Measurements from ENCODE around the gene INPP5F. TPM values are rescaled to one million over a fixed set of nuclear protein-coding genes. Genes with fewer than 3 reads are reported as not detected.
"Not testable (repeated sequence)": the region's sequence is repeated elsewhere in the genome, so short reads cannot be mapped to it uniquely, and the experiment has no call there.

INPP5F gene
- total and polyA plus RNA-seq, 12 donors = 4.0 to 13.3 (median 6.4) TPM

- H3K4me1 ChIP-seq = peaks cover 0 to 21% (median 15%) of the 10 kb centered on the region in 9 donors
- H3K27me3 ChIP-seq = no peaks in the 10 kb centered on the region
- intact Hi-C loops (cut with DNase I) = no loop called here
- H3K4me3 ChIP-seq = no peak overlapping the region
- no peak for TF ChIP-seq CTCF (IDR thresholded peaks at IDR 0.05)
- no peaks in the 10 kb centered on the region for H3K9me3 ChIP-seq
- ATAC-seq (no peak), DNase-seq (no peak)
- H3K36me3 ChIP-seq = no peaks in the 10 kb centered on the region
- 96 to 97% methylated on average over 2 of the region's 2 CpGs for WGBS, 2 donors
- H3K27ac ChIP-seq = no peak overlapping the region
Measured at GRCh38 chr10:119770928-119771327, 45.1 kb downstream of the INPP5F start.

- Histone ChIP-seq H3K4me3 (no peak overlapping the region), H3K27me3 (no peaks in the 10 kb centered on the region), H3K36me3 (no peaks in the 10 kb centered on the region), H3K9me3 (no peaks in the 10 kb centered on the region), H3K27ac (no peak overlapping the region), H3K4me1 (peaks cover 0 to 21% (median 15%) of the 10 kb centered on the region in 9 donors)
- 92 to 94% methylated on average over 4 of the region's 4 CpGs for WGBS, 2 donors
- TF ChIP-seq CTCF (IDR thresholded peaks at IDR 0.05) = no peak
- intact Hi-C loops (cut with DNase I) = no loop called here
- no peak for DNase-seq
- ATAC-seq = no peak
Measured at GRCh38 chr10:119772334-119772733, 46.5 kb downstream of the INPP5F start.

GRCh38 chr10:119773041-119773440 is 47.2 kb downstream of the INPP5F start:
- H3K27me3 ChIP-seq; ATAC-seq; H3K36me3 ChIP-seq; DNase-seq; H3K9me3 ChIP-seq; H3K4me3 ChIP-seq; H3K27ac ChIP-seq; intact Hi-C loops (cut with DNase I): not testable (repeated sequence)
- peaks cover 0 to 20% (median 15%) of the 10 kb centered on the region in 9 donors for H3K4me1 ChIP-seq
- 95 to 100% methylated on average over 3 of the region's 3 CpGs for WGBS, 2 donors

- intact Hi-C loops (cut with DNase I) = no loop called here
- Histone ChIP-seq H3K4me1 (peaks cover 0 to 8% (median 2%) of the 10 kb centered on the region in 9 donors), H3K9me3 (no peaks in the 10 kb centered on the region), H3K36me3 (no peaks in the 10 kb centered on the region), H3K27me3 (no peaks in the 10 kb centered on the region), H3K4me3 (no peak overlapping the region), H3K27ac (no peak overlapping the region)
- no peak for ATAC-seq
- 95 to 100% methylated on average over 1 of the region's 1 CpG for WGBS, 2 donors
- TF ChIP-seq CTCF (IDR thresholded peaks at IDR 0.05) = no peak
- no peak for DNase-seq
Measured at GRCh38 chr10:119775529-119775928, 49.7 kb downstream of the INPP5F start.

GRCh38 chr10:119776536-119776935 is 50.7 kb downstream of the INPP5F start:
- DNase-seq = no peak

More at GRCh38 chr10:119776536-119776935, 50.7 kb downstream of the INPP5F start:
- no peak for ATAC-seq
- 44 to 94% methylated on average over 1 of the region's 1 CpG for WGBS, 2 donors
- no peak overlapping the region for H3K27ac ChIP-seq
- intact Hi-C loops (cut with DNase I) = no loop called here
- H3K4me3 ChIP-seq = no peak overlapping the region
- H3K9me3 ChIP-seq = no peaks in the 10 kb centered on the region
- H3K36me3 ChIP-seq = no peaks in the 10 kb centered on the region
- H3K4me1 ChIP-seq = no peaks in the 10 kb centered on the region
- no peak for TF ChIP-seq CTCF (IDR thresholded peaks at IDR 0.05)
- no peaks in the 10 kb centered on the region for H3K27me3 ChIP-seq
